ENCODE results near the gene HOXD12. TPM values are rescaled to one million over a fixed set of nuclear protein-coding genes. Genes with fewer than 3 reads are reported as not detected.

The HOXD12 gene
- total RNA-seq, 2 experiments from 2014 or later: not detected

DNA sequence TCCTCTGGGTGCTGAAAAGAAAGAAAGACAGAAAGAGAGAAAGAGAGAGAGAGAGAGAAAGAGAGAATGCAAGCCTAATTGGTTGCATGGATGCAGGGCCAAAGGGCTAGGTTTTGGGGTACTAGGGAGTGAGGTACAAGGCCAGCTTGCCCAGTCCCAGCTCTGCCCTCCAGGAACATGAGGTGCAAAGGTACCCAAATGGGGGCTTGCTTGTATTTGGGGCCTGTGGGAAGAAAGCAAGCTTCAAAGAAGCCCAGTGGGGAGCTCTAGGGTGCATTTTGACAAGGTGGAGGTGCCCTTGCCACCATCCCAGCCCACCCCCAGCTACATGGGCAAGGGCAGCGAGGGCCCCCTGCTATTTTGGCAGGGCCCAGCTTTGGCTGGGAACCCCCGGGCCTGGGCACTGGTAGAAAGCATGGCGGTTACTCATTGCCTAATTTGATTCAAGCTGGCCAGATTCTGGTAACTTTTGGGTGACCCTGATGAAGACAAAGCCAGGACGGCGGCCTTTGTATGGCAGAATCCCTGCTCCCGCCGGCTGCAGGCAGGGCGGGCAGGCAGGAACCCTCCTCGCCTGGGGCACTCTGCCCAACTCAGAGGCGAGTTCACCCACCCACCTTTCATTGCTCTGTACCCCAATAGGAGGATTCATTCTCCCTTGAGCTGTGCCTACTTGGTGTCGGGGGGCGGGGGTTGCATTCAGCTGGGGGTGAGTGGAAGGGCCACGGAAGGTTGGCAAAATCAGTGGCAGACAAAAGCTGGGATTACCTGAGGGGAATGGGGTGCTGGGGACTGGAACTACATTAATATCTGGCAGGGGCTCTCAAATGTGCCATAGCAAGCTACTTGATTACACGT, 51.2 kb downstream of the HOXD12 start:
- ATAC-seq: no peak
- TF ChIP-seq, protein P1, sequence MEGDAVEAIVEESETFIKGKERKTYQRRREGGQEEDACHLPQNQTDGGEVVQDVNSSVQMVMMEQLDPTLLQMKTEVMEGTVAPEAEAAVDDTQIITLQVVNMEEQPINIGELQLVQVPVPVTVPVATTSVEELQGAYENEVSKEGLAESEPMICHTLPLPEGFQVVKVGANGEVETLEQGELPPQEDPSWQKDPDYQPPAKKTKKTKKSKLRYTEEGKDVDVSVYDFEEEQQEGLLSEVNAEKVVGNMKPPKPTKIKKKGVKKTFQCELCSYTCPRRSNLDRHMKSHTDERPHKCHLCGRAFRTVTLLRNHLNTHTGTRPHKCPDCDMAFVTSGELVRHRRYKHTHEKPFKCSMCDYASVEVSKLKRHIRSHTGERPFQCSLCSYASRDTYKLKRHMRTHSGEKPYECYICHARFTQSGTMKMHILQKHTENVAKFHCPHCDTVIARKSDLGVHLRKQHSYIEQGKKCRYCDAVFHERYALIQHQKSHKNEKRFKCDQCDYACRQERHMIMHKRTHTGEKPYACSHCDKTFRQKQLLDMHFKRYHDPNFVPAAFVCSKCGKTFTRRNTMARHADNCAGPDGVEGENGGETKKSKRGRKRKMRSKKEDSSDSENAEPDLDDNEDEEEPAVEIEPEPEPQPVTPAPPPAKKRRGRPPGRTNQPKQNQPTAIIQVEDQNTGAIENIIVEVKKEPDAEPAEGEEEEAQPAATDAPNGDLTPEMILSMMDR (IDR thresholded peaks at IDR 0.05): no peak
- Mint-ChIP-seq H3K4me3 (no peak overlapping the region), H3K36me3 (ENCODE audit: low read depth) (no peaks in the 10 kb centered on the region), H3K27me3 (peaks cover 83% of the 10 kb centered on the region), H3K27ac (no peak overlapping the region), H3K4me1 (ENCODE audit: low read depth) (peaks cover 7% of the 10 kb centered on the region), H3K9me3 (no peaks in the 10 kb centered on the region)
- no peak for DNase-seq
- intact Hi-C loops (cut with micrococcal nuclease): no loop called here
- ChIA-PET CTCF (interaction anchor here (0.8 to 2.7 kb wide), 5 partner anchors 10 to 402 kb away, joined by 3 to 17 read pairs (median 4); no protein-coding TSS in a partner anchor), POLR2A (interaction anchor here (0.7 kb wide), 1 partner anchor 77 kb away, joined by 3 read pairs; no protein-coding TSS in a partner anchor)

GRCh38 chr2:176151442-176152287, 52.1 kb downstream of the HOXD12 start, which contains the start of gene HOXD4:
HOXD4 (plus strand) TSS chr2:176151550; CDS start chr2:176151634, 84 bp downstream.
- TF ChIP-seq, protein P1 (IDR thresholded peaks at IDR 0.05): no peak
- H3K27ac Mint-ChIP-seq: no peak within 1 kb of the TSS
- no peak within 1 kb of the TSS for H3K4me3 Mint-ChIP-seq
- H3K36me3 Mint-ChIP-seq (ENCODE audit: low read depth): no peaks in the 10 kb centered on the region
- DNase-seq: no peak
- H3K27me3 Mint-ChIP-seq: peaks cover 82% of the 10 kb centered on the region
- no peaks in the 10 kb centered on the region for H3K9me3 Mint-ChIP-seq
- no peak for ATAC-seq
- intact Hi-C loops (cut with micrococcal nuclease): no loop called here
- POLR2A ChIA-PET: interaction anchor here (1.0 kb wide), 1 partner anchor 10 kb away, joined by 3 read pairs; no protein-coding TSS in a partner anchor
- CTCF ChIA-PET: interaction anchor here (0.8 to 2.7 kb wide), 5 partner anchors 11 to 401 kb away, joined by 3 to 17 read pairs (median 4); no protein-coding TSS in a partner anchor
- peaks cover 7% of the 10 kb centered on the region for H3K4me1 Mint-ChIP-seq (ENCODE audit: low read depth)

Small RNA genes within 50 kb of the gene (microRNA-seq; reads per million reads assigned to microRNA genes)
- gene MIR10B (ENCODE audit: borderline microRNAs expressed, borderline replicate concordance): 1.8 reads per million

Other genes starting within 250 kb of the HOXD12 start
- gene LNPK, start 97.5 kb upstream of the HOXD12 start, total RNA-seq: 10 to 100 TPM; 41.9 to 44.7 TPM
- gene EVX2, start 15.8 kb upstream of the HOXD12 start, total RNA-seq: not detected
- not detected for gene HOXD13, start 7.1 kb upstream of the HOXD12 start, total RNA-seq
- not detected for gene HOXD11, start 7.5 kb downstream of the HOXD12 start, total RNA-seq
- gene HOXD10, start 17.0 kb downstream of the HOXD12 start, total RNA-seq: not detected
- not detected for gene HOXD9, start 22.9 kb downstream of the HOXD12 start, total RNA-seq
- gene HOXD8, start 29.9 kb downstream of the HOXD12 start, total RNA-seq: not detected
- not detected for gene HOXD4, start 51.8 kb downstream of the HOXD12 start, total RNA-seq
- gene HOXD3, start 57.5 kb downstream of the HOXD12 start, total RNA-seq: not detected
- not detected for gene HOXD1, start 88.9 kb downstream of the HOXD12 start, total RNA-seq
- gene MTX2, start 169.6 kb downstream of the HOXD12 start, total RNA-seq: 10 to 100 TPM; 27.3 to 30.1 TPM